Uterus (tissue), 2 donors: ENCODE data around the gene CAMTA1.

Experiments
- POLR2A ChIP-seq, 2 donors: fragments of 450-650 bp; IDR thresholded peaks; one replicate each; pipeline ENCODE4 v1.6.1; 2016; ENCODE audit warnings: antibody characterized with exemption in 2 of 2, mild to moderate bottlenecking in 1 of 2, moderate library complexity in 1 of 2
- TF ChIP-seq, protein P1 (sequence below), 4 experiments: fragments of 200-600 bp in 2 of 4; fragments of 450-650 bp in 2 of 4; sonication (generic) in 2 of 4; IDR thresholded peaks; one replicate each; pipeline ENCODE4 v1.5.1; 2016 to 2019; ENCODE audit warnings: antibody characterized with exemption in 4 of 4, mild to moderate bottlenecking in 2 of 4, moderate library complexity in 1 of 4

DNA sequence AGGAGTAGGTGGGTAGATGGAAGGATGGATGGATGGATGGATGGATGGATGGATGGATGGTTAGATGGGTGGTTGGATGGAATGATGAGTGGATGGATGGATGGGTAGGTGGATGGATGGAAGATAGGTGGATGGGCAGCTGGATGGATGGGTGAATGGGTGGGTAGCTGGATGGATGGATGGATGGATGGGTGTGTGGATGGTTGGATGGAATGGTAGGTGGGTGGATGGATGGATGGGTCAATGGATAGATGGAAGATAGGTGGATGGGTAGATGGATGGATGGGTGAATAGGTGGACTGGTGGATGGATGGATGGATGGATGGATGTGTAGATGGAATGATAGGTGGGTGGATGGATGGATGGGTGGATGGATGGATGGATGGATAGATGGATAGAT, 821.8 kb downstream of the CAMTA1 start:
- TF ChIP-seq, protein P1, sequence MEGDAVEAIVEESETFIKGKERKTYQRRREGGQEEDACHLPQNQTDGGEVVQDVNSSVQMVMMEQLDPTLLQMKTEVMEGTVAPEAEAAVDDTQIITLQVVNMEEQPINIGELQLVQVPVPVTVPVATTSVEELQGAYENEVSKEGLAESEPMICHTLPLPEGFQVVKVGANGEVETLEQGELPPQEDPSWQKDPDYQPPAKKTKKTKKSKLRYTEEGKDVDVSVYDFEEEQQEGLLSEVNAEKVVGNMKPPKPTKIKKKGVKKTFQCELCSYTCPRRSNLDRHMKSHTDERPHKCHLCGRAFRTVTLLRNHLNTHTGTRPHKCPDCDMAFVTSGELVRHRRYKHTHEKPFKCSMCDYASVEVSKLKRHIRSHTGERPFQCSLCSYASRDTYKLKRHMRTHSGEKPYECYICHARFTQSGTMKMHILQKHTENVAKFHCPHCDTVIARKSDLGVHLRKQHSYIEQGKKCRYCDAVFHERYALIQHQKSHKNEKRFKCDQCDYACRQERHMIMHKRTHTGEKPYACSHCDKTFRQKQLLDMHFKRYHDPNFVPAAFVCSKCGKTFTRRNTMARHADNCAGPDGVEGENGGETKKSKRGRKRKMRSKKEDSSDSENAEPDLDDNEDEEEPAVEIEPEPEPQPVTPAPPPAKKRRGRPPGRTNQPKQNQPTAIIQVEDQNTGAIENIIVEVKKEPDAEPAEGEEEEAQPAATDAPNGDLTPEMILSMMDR (IDR thresholded peaks at IDR 0.05): no peak
- no peak for TF ChIP-seq POLR2A (IDR thresholded peaks at IDR 0.05)
